Renal pelvis (tissue), 4 donors: ENCODE results near the gene HEATR9. TPM values are rescaled to one million over a fixed set of nuclear protein-coding genes. Genes with fewer than 3 reads are reported as not detected.

Experiments
- DNase-seq: peaks from one replicate; pipeline ENCODE4 v3.0.0-alpha.2; 2013
- polyA plus RNA-seq, 3 donors: library from polyadenylated mRNA; unstranded; fragments of 120-200 nt; gene quantifications; one replicate each; pipeline ENCODE4 v1.2.1, GENCODE V29; 2013; ENCODE audit not compliant: insufficient read length in 3 of 3

The HEATR9 gene
- polyA plus RNA-seq, 3 donors: 0.06 to 0.61 (median 0.16) TPM

DNA sequence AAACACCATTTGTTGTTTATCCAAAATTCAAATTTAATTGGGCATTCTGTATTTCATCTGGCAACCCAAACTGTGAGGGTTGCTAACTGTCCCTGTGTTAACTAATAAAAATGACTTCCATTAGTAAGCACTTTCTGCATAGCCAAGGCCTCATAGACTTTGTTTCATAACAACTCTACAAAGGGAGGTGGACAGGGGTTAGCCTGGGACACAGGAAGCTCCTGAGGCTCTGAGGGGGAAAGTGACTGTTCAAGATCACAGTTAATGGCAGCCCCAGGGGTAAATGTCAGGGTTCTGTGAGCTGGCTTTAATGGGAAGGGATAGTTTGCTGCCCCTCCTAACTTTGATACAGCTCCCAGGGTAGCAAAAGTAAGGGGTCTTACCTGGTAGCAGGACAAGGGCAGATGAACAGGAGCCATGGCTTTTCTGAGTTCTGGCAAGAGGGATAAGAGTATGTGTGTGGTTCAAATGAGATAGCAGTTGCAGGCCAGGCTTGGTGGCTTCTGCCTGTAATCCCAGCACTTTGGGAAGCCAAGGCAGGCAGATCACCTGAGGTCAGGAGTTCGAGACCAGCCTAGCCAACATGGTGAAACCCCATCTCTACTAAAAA is 2.2 kb downstream of the HEATR9 start:
- no peak for DNase-seq

DNA sequence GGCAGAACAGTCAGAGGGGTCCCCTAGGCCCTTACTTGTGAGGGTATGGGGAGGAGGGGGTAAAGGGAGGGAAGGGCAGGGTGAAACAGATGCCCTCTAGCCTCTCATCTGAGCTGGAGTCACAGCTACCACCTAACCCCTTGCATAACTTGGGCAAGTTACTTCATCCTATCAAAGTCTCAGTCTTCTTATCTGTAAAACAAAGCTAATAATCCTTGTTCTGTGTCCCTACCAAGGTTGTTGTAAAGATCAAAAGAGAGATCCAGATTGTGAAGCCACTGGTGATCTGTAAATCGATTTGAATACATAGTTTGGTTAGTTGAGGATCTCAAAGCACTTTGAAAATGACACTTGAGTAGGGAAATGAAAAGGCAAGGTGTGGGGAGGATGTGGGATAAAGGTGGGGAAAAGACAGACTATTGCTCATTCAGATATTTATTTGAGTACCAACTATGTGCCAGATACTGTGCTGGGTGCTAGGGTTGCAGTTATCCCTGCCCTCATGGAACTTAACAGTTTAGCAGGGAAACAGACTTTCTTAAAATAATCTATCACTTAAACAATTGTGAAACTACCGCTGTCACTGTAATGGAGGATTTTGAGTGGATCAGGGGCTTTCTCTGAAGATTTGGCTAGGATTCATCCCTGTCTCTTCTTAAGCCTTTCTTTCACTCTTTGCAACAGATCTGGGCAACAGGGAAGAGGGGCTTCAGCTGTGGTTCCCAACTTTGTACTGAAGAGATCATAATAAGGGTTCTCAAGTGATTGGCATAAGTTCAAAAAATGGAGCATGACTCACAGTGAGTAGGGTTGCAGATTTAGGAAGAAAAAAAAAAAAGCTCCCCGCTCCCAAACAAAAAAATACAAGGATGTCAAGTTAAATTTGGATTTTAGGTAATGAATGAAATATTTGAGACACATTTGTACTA is 3.0 kb downstream of the HEATR9 start:
- DNase-seq: no peak

DNA sequence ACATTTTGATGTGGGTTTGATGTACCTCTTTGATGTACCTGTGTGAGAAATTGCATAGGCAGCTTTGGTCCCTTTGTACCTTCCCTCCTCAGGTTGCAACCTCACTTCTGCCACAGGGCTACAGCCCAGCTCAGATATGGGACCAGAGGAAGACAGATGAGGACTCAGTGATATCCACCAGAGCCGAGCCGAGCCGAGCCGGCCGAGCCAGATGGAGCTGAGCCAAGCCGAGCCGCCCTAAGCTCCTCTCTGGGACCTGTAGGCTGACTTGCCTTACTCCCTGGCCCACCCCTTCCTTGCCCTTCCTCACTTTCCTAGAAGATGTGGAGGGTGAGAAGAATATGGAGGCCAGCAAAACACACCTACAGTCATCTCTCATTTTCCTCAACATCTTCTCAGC is 3.8 kb downstream of the HEATR9 start:
- DNase-seq: no peak

DNA sequence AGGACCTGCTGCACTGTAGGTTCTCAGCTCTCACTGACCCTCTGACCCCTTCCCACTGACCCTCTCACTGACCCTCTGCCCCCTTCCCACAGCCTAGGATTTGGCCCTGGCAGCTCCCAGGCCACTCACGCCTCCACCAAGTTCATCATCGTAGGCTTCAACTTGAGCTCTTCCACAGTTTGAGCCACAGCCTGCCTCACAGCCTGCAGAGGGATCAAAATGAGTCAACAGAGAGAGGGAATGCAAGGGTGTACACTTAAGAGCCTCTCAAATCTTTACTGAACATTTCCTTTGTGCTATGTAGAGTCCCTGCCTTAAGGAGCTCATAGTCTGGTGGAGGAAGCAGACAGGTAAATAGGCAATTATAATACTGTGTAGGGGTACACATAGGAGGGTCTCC is 12.1 kb downstream of the HEATR9 start:
- no peak for DNase-seq

DNA sequence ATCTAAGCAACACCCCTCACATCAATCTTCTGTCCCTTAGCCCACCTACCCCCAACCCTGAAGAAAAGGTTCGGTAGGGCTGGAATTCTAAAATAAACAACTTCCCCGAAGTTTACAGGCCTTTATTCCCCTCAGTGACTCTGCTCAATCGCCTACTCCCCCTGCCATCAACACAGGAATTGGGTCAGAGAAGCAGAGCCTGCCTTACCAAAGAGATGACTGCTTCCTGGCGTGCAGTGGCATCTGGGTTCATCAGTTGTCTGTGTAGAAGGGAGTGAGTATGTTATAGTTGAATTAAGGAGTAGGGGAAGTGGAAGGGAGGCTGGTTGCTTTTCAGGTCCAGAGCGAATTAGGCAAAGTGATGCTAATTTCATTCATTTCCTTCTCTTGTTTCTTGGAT is 12.7 kb downstream of the HEATR9 start:
- DNase-seq: no peak

DNA sequence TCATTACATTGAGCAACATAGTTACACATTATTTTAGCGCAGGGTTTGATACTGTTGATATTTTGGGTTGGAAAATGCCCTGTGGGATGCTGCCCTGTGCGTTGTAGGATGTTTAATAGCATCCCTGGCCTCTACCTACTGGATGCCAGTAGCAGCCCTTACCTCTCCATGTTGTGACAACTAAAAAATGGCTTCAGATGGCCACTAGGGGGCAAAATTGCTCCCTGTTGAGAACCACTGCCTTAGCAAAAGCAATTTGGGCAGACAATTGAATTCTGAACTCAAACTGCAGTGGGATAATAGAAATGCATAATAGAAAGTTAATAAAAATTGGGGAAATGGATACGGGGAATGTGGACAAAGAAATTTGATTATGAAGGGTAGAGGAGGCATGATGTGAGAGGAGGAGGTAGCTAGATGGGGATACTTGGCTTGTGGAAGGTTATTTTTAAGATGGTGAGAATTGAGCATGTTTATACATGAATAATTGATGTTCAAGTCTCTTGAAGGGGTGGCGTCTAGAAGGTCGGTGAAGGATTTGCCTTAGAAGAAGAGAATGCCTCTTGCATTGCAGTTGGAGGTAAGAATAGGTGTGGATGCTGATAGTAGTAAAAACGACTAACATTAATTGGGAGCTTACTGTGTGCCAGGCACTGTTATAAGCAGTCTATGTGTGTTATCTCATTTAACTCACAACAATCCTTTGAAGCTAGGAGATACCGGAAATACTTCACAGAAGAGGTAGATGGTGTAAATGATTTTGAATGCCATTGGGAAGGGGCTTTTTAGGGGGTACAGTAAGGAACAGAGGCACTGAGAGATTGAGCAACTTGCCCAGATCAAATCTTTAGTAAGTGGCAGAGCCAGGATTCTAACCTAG is 19.0 kb downstream of the HEATR9 start:
- peak; percentile 60 for DNase-seq

DNA sequence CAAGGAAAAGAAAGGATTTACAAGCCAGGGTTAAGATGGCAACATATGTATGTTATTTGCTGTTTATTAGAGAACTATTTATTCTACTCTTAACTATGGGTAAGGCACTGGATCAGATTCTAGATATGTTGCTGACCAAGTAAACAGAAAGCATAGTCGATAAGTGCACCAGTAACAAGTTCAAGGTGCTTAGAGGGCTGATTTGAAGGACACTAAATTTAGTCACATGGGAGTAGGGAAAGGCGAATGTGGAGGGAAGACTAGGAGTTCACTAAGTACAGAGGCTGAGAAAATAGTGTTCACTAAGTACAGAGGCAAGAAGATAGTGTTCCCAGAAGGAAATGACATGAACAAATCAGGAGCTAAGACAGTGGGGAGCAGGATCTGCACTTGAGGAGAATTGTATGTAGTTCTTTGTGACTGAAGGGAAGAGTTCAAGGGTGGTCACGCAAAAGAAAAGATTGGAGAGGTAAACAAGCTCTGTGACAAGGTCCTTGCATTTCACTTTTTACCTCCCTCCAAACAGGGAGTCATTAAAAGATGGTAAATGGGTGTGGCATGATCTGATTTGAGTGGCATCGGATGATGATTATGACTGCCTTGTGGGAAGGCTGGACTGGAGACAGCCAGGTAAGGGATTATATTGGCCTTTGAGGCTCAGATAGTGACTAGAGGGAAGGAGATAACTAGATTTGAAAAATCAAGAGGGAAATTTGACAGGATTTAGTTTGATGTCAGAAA is 20.9 kb downstream of the HEATR9 start:
- DNase-seq: no peak

DNA sequence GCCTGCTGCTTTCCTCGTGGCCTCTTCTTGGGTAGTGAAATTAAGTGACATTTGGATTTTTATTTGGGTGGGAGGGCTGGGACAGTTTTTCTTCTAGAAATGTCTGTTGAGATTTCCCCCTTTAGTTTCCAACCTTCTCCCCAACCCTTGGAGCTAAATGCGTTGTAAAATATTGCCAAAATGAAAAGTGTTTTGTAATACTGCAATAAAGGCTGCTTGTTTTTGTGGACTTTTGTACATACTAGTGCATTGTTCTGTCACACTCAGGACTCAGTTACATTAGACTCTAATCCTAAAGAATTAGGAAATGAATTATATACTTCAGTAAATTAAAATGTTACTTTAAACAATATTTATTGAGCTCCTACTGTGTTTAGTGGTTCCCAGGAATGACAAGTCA is 21.7 kb downstream of the HEATR9 start:
- no peak for DNase-seq

DNA sequence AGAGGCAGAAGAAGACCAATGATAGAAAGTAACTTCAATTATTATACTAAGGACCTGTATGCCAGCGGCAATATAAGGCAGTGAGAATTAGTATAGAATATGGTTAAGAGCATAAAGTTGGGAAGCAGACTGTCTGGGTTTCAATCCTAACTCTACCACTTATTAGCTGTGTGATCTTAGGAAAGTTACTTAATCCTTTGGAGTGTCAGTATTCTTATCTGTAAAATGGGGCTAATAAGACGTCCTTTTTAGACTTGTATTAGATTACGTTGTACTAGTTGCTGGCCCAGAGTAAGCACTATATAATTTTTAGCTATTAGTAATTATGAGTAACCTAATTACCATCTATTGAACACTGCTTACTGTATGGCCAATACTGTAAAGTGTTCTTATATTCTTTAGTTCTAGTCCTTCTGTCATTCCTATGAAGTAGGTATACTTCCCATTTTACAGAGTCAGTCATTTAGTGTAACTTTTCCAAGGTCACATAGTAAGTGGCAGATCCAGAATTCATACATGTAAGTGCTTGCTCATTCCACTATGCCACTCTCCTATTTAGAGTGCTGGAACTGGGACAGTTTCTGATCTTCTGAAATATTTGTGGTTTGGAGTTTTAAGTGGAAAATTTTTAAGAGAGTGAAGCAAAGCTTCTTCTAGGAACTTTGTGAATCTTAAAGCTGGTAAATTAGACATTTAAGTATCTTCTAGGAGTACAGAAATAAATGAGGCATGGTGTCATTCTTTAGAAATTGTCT is 22.5 kb downstream of the HEATR9 start:
- DNase-seq: no peak

DNA sequence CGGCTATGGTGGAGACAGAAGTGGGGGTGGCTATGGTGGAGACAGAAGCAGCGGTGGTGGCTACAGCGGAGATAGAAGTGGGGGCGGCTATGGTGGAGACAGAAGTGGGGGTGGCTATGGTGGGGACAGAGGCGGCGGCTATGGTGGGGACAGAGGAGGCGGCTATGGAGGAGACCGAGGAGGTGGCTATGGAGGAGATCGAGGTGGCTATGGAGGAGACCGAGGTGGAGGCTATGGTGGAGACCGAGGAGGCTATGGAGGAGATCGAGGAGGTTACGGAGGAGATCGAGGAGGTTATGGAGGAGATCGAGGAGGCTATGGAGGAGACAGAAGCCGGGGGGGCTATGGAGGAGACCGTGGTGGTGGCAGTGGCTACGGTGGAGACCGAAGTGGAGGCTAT is 24.1 kb downstream of the HEATR9 start:
- no peak for DNase-seq

DNA sequence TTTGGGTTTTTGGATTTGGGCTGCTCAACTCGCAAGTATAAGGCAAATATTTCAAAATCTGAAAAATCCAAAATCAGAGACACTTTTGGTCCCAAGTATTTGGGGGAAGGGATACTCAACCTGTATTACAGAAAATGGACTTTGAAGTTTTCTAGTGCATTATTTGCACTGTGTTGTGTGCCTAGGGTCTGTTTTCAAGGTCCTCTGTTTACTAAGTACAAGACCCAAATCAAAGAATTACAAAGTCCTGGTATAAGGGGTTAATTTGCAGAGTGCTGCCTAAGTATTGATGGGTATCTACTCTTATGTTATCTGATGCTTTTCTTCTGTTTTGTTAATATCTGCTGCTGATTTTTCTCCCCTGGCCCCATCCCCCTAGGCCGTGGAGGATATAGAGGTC is 25.0 kb downstream of the HEATR9 start:
- DNase-seq: no peak

DNA sequence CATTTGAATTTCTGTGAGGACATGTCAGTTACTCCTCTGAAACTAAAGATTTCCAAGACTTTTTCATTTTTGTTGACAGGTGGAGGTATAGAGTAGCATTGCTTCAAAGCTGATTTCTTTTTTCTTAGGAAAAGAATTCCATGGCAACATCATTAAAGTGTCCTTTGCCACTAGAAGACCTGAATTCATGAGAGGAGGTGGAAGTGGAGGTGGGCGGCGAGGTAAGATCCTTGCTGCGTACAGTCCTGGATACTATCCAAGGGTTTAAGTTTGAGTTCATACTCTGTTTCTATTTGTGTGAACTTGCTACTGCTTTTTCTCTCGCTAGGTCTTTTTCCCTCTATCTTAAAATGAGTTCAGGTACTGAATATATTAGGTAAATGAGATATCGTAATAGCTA is 26.5 kb downstream of the HEATR9 start:
- DNase-seq: no peak

DNA sequence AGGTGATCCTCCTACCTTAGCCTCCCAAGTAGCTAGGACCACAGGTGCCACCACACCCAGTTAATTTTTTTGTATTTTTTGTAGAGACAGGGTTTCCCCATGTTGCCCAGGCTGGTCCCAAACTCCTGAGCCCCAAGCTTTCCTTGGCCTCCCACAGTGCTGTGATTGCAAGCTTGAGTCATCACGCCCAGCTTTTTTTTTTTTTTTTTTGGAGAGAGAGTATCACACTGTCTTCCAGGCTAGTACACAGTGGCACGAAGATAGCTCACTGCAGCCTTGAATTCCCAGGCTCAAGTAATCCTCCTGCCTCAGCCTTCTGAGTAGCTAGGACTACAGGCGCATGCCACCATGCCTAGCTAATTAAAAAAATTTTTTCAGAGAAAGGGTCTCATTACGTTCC is 27.2 kb downstream of the HEATR9 start:
- DNase-seq: no peak

DNA sequence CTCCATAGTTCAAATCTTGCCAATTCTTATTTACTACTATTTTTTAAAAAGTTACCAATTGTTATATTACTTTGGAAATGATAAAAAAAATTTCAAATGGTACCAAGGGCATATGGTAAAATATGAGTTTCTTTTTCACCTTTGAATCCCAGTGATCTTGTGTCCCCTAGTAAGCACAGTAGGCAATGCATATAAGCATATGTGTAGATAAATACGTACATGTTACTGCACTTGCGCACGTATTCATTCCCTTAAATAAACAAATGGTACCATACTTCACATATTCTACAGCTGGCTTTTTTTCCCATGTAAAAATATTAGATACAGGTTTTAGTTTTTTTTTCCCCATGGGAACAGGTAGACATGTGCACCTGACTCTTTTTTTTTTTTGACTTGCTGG is 27.6 kb downstream of the HEATR9 start:
- no peak for DNase-seq

DNA sequence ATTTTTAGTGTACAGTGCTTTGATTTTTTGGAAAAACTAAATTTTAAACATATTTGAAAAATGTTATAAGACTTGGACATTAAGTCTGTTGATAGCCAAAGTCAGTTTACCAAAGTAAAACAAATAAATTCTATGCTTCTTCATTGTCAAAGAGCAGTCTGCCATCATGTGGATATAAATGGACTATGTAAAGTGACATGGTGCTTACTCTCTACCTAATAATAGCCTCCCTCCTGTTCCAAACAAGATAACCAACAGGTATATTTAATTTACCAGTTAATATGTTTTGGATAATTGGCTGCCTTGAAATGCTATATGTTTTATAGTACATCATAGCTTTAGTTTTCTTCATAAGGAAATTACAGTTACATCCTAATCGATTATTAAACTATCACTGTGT is 43.5 kb downstream of the HEATR9 start:
- DNase-seq: no peak

DNA sequence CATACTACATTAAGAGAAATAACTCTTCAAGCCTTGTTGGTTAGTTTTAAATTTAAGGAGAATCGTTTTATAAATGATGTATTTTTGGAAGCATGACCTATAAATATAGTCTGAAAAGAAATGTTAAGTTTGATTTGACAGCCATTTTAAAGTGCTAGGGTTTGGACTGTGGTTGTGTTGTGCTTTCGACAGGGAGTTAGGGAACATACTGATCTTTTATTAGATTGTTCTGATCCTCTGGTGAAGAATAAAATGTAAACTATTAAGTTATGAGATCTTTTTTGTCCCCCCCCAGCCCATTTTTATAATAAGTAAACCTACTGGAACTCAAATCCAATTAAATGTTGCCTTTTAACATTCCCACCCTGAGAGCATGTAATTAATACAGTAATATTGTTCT is 47.4 kb downstream of the HEATR9 start:
- no peak for DNase-seq

DNA sequence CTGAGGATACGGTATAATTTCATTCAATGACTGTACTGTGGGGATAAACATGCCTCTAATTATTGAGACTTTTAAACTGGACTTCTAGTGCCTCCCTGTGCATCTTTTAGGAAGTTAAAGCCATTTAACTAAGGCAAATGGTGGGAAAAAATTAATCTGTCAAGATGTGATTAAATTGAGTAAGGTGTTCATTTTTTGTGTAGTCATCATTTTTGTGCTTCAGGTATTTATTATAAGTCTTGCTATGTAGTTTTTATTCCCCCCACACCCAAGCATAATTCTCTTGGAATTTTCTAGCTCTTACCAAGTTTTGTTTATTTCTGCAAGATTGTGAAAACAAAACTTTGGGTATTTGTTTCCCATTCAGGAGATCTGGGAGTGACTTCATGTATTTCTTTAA is 49.2 kb downstream of the HEATR9 start:
- DNase-seq: no peak

DNA sequence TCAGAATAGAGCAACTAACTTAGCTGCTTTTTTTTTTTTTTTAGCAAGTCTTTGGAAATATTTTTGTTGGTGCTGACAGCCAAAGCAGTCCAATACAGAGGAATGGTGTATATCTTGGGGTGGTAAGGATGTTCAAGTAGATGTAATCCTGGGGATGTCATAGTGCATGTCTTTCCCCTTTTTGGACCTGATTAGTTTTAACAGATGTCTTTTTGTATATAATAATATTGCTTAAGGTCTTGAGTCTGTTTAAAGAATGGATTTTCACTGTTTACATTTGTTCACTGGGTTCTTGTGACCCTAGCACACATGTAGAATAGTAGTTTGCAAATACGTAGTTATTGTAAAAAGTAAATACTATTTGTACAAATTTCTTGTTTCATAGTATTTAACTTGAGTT is 51.5 kb downstream of the HEATR9 start:
- no peak for DNase-seq

DNA sequence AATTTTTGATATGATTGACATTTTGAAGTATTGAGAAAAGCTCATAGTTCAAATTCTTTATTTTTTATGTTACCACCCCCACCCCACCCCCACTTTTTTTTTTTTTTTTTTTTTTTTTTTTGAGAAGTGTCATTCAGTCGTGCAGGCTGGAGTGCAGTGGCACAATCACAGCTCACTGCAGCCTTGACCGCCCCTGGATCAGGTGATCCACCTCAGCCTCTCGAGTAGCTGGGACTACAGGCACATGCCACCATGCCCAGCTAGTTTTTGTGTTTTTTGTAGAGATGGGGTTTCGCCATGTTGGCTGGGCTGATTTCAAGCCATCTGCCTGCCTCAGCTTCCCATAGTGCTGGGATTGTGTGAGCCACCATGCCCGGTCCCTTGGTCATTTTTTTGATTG is 52.0 kb downstream of the HEATR9 start:
- DNase-seq: no peak

DNA sequence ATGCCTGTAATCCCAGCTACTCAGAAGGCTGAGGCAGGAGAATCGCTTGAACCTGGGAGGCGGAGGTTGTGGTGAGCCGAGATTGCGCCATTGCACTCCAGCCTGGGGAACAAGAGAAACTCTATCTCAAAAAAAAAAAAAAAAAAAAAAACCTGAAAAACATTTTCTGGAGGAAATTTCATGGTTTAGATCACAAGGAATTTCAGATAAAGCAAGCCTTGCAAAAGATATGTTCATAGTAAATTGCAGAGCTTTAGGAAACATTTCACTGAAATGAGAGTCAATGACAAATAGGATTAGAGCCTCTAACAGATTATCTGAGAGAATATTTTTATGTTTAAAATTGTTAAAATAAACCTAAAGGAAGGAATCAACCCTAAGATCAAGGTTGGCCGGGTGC is 56.2 kb downstream of the HEATR9 start:
- no peak for DNase-seq

DNA sequence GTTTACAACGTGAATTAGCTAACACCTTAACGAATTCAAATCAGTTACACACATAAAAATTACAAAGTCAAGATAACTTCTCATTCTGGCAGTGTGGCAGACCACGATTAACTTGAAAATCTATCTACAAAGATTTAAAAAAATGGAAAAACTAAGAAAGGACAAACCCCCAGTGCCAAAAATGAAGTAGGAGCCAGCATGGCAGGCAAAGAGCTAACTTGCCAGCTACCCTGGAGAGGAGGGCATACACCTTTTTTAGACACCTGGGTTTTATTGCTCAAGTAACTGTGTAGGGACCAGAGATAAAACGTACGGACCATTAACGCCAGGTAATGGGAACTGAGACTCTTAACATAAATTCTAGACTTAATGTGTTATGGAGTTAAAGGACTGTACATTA is 56.9 kb downstream of the HEATR9 start:
- DNase-seq: no peak
